Activated naive CD8-positive, alpha-beta T cell treated with anti-CD3 and anti-CD28 coated beads, Interleukin-2, amount 50 U/mL, for 16 hours (primary cell): ENCODE data around the gene STXBP2.

ENCODE experiments used
- DNase-seq: peaks from one replicate; pipeline ENCODE4 v3.0.0-alpha.2; 2020; ENCODE audit warnings: low read depth, low spot score

STXBP2 gene

GRCh38 chr19:7636691-7637373, at the start of gene STXBP2:
Gene STXBP2, plus strand, starts transcription at chr19:7637110. Its CDS starts 40 bp downstream, at chr19:7637150.
- DNase-seq, result peak; percentile 83

- DNase-seq, result no peak
These were observed 47.1 kb upstream of the STXBP2 start for GRCh38 chr19:7589822-7590221.

- no peak for DNase-seq
These were observed 46.7 kb upstream of the STXBP2 start for GRCh38 chr19:7590256-7590655.

GRCh38 chr19:7595466-7596133, 41.3 kb upstream of the STXBP2 start, which contains the start of gene CAMSAP3:
Gene CAMSAP3, plus strand, starts transcription at chr19:7595863. Its CDS starts 140 bp downstream, at chr19:7596003.
- DNase-seq, result peak; percentile 27

- DNase-seq, result no peak
These were observed 40.5 kb upstream of the STXBP2 start for GRCh38 chr19:7596211-7596937.

- DNase-seq, result no peak
These were observed 39.2 kb upstream of the STXBP2 start for GRCh38 chr19:7597689-7598088.

- DNase-seq, result no peak
These were observed 38.7 kb upstream of the STXBP2 start for GRCh38 chr19:7598180-7598579.

DNA sequence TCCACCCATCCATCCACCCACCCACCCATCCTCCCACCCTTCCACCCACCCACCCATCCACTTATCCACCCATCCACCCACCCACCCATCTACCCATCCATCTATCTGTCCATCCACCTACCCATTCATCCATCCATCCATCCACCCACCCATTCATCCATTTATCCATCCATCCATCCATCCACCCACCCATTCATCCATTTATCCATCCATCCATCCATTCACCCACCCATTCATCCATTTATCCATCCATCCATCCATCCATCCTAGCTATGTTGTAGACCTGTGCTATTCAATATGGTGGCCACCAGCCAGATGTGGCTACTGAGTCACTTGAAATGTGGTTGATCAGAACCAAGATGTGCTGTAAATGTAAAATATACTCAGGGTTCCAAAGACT, 36.2 kb upstream of the STXBP2 start:
- no peak for DNase-seq

DNA sequence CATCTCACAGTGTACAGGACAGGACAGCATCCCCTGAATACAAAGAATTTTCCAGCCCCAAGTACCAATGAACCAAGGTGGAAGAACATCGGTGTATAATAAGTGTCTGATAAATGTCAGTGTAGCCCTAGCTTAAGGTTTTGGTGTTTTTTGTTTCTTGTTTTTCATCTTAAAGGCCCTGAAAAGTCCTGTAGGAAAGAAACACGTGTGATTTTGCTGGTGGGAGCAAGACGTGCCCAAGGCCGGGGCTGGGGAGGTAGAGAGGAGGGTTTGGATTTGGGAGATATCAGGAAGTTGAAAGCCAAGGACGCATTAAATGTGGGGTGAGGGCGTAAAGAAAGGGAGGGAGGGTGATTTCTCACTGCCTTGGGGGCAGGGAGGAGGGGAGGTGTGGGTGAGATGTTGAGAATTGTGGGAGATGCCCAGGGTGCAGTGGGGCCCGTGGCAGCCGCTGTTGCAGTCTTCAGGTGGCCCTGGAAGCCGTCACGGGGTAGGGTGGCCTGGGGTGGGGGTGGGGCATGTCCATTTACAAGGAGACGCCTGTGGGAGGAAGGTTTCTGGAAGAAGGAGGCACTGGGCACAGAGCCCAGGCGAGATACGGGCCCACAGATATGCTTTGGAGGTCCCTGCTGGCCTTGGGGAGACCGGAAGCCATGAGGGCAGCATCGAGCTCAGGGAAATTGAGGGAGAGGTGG, 34.5 kb upstream of the STXBP2 start:
- DNase-seq, result no peak

- no peak for DNase-seq
These were observed 33.9 kb upstream of the STXBP2 start for GRCh38 chr19:7602935-7603497.

DNA sequence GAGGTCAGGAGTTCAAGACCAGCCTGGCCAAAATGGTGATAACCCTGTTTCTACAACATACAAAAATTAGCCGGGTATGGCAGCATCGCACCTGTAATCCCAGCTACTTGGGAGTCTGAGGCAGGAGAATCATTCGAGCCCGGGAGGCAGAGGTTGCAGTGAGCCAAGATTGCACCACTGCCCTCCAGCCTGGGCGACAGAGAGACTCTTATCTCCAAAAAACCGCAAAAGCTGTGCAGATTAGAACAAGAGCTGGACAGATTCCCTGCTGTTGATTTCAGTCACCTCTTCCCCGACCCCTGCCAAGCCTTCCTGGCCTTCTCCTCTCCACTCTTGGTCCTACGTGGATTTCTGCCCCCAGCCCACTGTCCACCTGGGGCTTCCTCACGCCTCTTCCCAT, 33.0 kb upstream of the STXBP2 start:
- no peak for DNase-seq

- DNase-seq, result no peak
These were observed 31.3 kb upstream of the STXBP2 start for GRCh38 chr19:7605490-7606222.

DNA sequence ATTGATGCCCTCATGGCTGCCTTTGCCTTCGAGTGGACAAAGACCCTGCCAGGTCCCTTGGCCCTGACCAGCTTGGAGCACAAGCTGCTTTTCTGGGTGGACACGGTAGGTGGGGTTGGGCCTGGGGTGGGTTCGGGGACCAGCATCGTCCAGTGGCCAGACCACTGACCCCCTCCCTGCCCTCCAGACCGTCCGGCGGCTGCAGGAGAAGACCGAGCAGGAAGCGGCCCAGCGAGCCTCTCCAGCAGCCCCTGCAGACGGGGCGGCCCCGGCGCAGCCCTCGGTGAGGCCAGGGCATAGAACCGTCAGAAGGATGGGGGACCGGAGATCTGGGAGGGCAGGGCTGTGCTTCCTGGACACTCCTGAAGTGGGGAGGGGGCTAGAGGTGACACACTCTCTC, 30.6 kb upstream of the STXBP2 start:
- DNase-seq, result no peak

DNA sequence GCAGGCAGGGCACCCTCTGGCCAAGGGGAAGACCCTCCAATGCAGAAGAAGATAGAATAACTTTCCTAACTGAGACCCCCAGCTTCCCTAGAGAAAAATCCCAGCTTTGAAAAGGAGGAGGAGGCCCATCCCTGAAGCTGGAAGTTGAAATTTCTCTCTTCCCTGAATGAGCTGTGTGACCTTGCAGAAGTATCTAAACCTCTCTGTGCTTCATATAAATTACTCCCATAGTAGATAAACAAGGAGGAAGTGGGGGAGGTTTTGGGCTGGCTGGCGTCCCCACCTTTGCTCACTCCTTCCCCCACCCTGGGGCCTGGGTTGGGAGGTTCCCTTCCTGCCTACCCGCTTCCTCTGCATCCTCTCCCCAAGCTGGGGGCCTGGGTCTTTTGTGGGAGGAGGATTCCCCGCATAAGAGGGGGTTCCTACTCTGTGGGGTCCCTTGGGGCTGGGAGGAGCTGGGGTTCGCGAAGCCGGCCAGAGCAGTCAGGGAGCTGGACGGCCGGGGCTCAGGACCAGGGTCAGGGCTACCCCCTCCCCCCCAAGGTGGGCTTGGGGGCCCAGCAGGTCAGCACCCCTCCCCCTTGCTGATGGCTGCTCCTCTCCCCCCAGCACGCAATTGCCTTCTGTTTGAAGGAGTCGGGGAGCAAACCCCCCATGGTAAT, 29.6 kb upstream of the STXBP2 start:
- DNase-seq, result no peak

- no peak for DNase-seq
These were observed 28.9 kb upstream of the STXBP2 start for GRCh38 chr19:7607874-7608560.

GRCh38 chr19:7610491-7611240, 26.2 kb upstream of the STXBP2 start:
- no peak for DNase-seq

DNA sequence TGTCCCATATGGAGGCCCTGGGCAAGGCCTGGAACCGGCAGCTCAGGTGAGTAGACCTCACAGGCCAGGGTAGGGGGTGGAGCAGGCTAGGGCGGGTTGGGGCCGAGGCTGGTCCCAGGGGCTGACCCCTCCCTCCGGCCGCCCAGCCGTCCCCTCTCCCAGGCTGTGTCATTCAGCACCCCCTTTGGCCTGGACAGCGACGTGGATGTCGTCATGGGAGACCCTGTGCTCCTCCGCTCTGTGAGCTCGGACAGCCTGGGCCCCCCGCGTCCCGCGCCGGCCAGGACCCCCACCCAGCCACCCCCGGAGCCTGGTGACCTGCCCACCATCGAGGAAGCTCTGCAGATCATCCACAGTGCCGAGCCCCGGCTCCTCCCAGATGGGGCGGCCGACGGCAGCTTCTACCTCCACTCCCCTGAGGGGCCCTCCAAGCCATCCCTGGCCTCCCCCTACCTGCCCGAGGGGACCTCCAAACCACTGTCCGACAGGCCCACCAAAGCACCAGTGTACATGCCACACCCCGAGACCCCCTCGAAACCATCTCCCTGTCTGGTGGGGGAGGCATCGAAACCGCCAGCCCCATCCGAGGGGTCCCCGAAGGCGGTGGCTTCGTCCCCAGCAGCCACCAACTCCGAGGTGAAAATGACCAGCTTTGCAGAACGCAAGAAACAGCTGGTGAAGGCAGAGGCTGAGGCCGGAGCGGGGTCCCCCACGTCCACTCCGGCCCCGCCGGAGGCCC, 25.2 kb upstream of the STXBP2 start:
- DNase-seq, result no peak
